ENCODE data around the gene ADAMTS12.

Gene ADAMTS12

GRCh38 chr5:33715661-33716060 lies 176.1 kb downstream of the ADAMTS12 start:
- no peak overlapping the region for H2BK15ac ChIP-seq (ENCODE audit: low read depth, poor library complexity, severe bottlenecking)
- no peak overlapping the region for H2AK5ac ChIP-seq (ENCODE audit: low read length, severe bottlenecking)

GRCh38 chr5:33713136-33713765 lies 178.5 kb downstream of the ADAMTS12 start:
- DNase-seq, result no peak
- no peaks in the 10 kb centered on the region for H3K4me1 ChIP-seq (ENCODE audit: control insufficient read depth, insufficient read depth, low read depth, low read length)
- H2BK15ac ChIP-seq (ENCODE audit: low read depth, poor library complexity, severe bottlenecking), result no peak overlapping the region
- H3K79me1 ChIP-seq (replicated peaks; ENCODE audit: low read length, poor library complexity, severe bottlenecking), result peaks cover 5% of the 10 kb centered on the region
- H2BK12ac ChIP-seq (ENCODE audit: low read length in 2 of 2), result no peak overlapping the region
- no peak overlapping the region for H3K4ac ChIP-seq (ENCODE audit: low read depth in 1 of 2, low read length in 2 of 2)
- H3K27ac ChIP-seq (ENCODE audit: low read length, poor library complexity, severe bottlenecking), result no peak overlapping the region
- no peak overlapping the region for H3K18ac ChIP-seq (ENCODE audit: low read depth in 1 of 2, low read length in 2 of 2)
- no peak overlapping the region for H3K23ac ChIP-seq (ENCODE audit: low read length in 2 of 2)
- no peak overlapping the region for H2AK5ac ChIP-seq (ENCODE audit: low read length, severe bottlenecking)
- 50% methylated on average over 2 of the region's 2 CpGs for WGBS
- H3K9me3 ChIP-seq (ENCODE audit: control insufficient read depth, low read length), result no peaks in the 10 kb centered on the region
- no peak overlapping the region for H3K4me3 ChIP-seq (ENCODE audit: insufficient read depth in 1 of 2, low read depth in 1 of 2, low read length in 2 of 2)
- H3K27me3 ChIP-seq (ENCODE audit: control insufficient read depth in 1 of 2, insufficient read depth in 1 of 2, low read length in 2 of 2), result no peaks in the 10 kb centered on the region
- H3K36me3 ChIP-seq (ENCODE audit: control insufficient read depth in 1 of 2, insufficient read depth in 2 of 2, low read depth in 1 of 2, low read length in 2 of 2), result peaks cover 0 to 5% of the 10 kb centered on the region in 2 experiments
- H4K91ac ChIP-seq (ENCODE audit: low read length), result no peak overlapping the region
- H2BK120ac ChIP-seq (ENCODE audit: low read depth, low read length), result no peak overlapping the region
- H3K9ac ChIP-seq (ENCODE audit: low read length), result peak overlapping the region; percentile 78
- H2AFZ ChIP-seq (ENCODE audit: low read depth, low read length), result no peak overlapping the region
- H3K14ac ChIP-seq (ENCODE audit: low read length in 2 of 2), result no peak overlapping the region
- H3K4me2 ChIP-seq (ENCODE audit: low read length, poor library complexity, severe bottlenecking), result no peak overlapping the region
- H2BK5ac ChIP-seq (ENCODE audit: low read depth, low read length, poor library complexity, severe bottlenecking), result no peak overlapping the region
- H4K8ac ChIP-seq (ENCODE audit: low read length), result no peak overlapping the region

More at GRCh38 chr5:33715661-33716060, 176.1 kb downstream of the ADAMTS12 start:
- WGBS, result no CpG with 5 or more reads among the region's 1 CpG
- no peak overlapping the region for H2BK120ac ChIP-seq (ENCODE audit: low read depth, low read length)
- peak overlapping the region; percentile 59 for H3K9ac ChIP-seq (ENCODE audit: low read length)
- no peak overlapping the region for H3K4me3 ChIP-seq (ENCODE audit: insufficient read depth in 1 of 2, low read depth in 1 of 2, low read length in 2 of 2)
- H3K23ac ChIP-seq (ENCODE audit: low read length in 2 of 2), result no peak overlapping the region
- no peaks in the 10 kb centered on the region for H3K4me1 ChIP-seq (ENCODE audit: control insufficient read depth, insufficient read depth, low read depth, low read length)
- H3K4ac ChIP-seq (ENCODE audit: low read depth in 1 of 2, low read length in 2 of 2), result no peak overlapping the region
- no peak overlapping the region for H3K14ac ChIP-seq (ENCODE audit: low read length in 2 of 2)
- H3K27ac ChIP-seq (ENCODE audit: low read length, poor library complexity, severe bottlenecking), result no peak overlapping the region
- H2AFZ ChIP-seq (ENCODE audit: low read depth, low read length), result no peak overlapping the region
- H3K4me2 ChIP-seq (ENCODE audit: low read length, poor library complexity, severe bottlenecking), result no peak overlapping the region
- no peaks in the 10 kb centered on the region for H3K9me3 ChIP-seq (ENCODE audit: control insufficient read depth, low read length)
- no peak overlapping the region for H2BK12ac ChIP-seq (ENCODE audit: low read length in 2 of 2)
- H4K91ac ChIP-seq (ENCODE audit: low read length), result no peak overlapping the region
- H3K36me3 ChIP-seq (ENCODE audit: control insufficient read depth in 1 of 2, insufficient read depth in 2 of 2, low read depth in 1 of 2, low read length in 2 of 2), result peaks cover 0 to 8% of the 10 kb centered on the region in 2 experiments
- peaks cover 9% of the 10 kb centered on the region for H3K79me1 ChIP-seq (replicated peaks; ENCODE audit: low read length, poor library complexity, severe bottlenecking)
- H4K8ac ChIP-seq (ENCODE audit: low read length), result no peak overlapping the region
- no peak overlapping the region for H2BK5ac ChIP-seq (ENCODE audit: low read depth, low read length, poor library complexity, severe bottlenecking)
- no peak overlapping the region for H3K18ac ChIP-seq (ENCODE audit: low read depth in 1 of 2, low read length in 2 of 2)
- H3K27me3 ChIP-seq (ENCODE audit: control insufficient read depth in 1 of 2, insufficient read depth in 1 of 2, low read length in 2 of 2), result no peaks in the 10 kb centered on the region
- no peak for DNase-seq

- DNase-seq, result no peak
- Histone ChIP-seq H3K36me3 (ENCODE audit: control insufficient read depth in 1 of 2, insufficient read depth in 2 of 2, low read depth in 1 of 2, low read length in 2 of 2) (peaks cover 0 to 4% of the 10 kb centered on the region in 2 experiments), H4K91ac (ENCODE audit: low read length) (no peak overlapping the region)
These were observed 179.1 kb downstream of the ADAMTS12 start for GRCh38 chr5:33712664-33713063.

GRCh38 chr5:33711094-33711679 lies 180.6 kb downstream of the ADAMTS12 start:
- Histone ChIP-seq H4K8ac (ENCODE audit: low read length) (no peak overlapping the region), H2BK12ac (ENCODE audit: low read length in 2 of 2) (no peak overlapping the region), H3K36me3 (ENCODE audit: control insufficient read depth in 1 of 2, insufficient read depth in 2 of 2, low read depth in 1 of 2, low read length in 2 of 2) (peaks cover 0 to 4% of the 10 kb centered on the region in 2 experiments), H3K18ac (ENCODE audit: low read depth in 1 of 2, low read length in 2 of 2) (no peak overlapping the region), H3K14ac (ENCODE audit: low read length in 2 of 2) (no peak overlapping the region), H3K9ac (ENCODE audit: low read length) (no peak overlapping the region), H2BK15ac (ENCODE audit: low read depth, poor library complexity, severe bottlenecking) (no peak overlapping the region), H3K4ac (ENCODE audit: low read depth in 1 of 2, low read length in 2 of 2) (no peak overlapping the region), H3K27ac (ENCODE audit: low read length, poor library complexity, severe bottlenecking) (no peak overlapping the region), H4K91ac (ENCODE audit: low read length) (no peak overlapping the region), H3K79me1 (replicated peaks; ENCODE audit: low read length, poor library complexity, severe bottlenecking) (peaks cover 2% of the 10 kb centered on the region), H3K9me3 (ENCODE audit: control insufficient read depth, low read length) (no peaks in the 10 kb centered on the region), H3K4me2 (ENCODE audit: low read length, poor library complexity, severe bottlenecking) (no peak overlapping the region), H3K4me1 (ENCODE audit: control insufficient read depth, insufficient read depth, low read depth, low read length) (no peaks in the 10 kb centered on the region), H3K23ac (ENCODE audit: low read length in 2 of 2) (no peak overlapping the region), H2BK5ac (ENCODE audit: low read depth, low read length, poor library complexity, severe bottlenecking) (no peak overlapping the region), H3K4me3 (ENCODE audit: insufficient read depth in 1 of 2, low read depth in 1 of 2, low read length in 2 of 2) (no peak overlapping the region), H2BK120ac (ENCODE audit: low read depth, low read length) (no peak overlapping the region), H2AFZ (ENCODE audit: low read depth, low read length) (no peak overlapping the region), H2AK5ac (ENCODE audit: low read length, severe bottlenecking) (no peak overlapping the region), H3K27me3 (ENCODE audit: control insufficient read depth in 1 of 2, insufficient read depth in 1 of 2, low read length in 2 of 2) (no peaks in the 10 kb centered on the region)
- no peak for DNase-seq
- WGBS, result 96% methylated on average over 1 of the region's 3 CpGs

More at GRCh38 chr5:33712664-33713063, 179.1 kb downstream of the ADAMTS12 start:
- H3K27ac ChIP-seq (ENCODE audit: low read length, poor library complexity, severe bottlenecking), result no peak overlapping the region
- H3K4me2 ChIP-seq (ENCODE audit: low read length, poor library complexity, severe bottlenecking), result no peak overlapping the region
- no peak overlapping the region for H2BK120ac ChIP-seq (ENCODE audit: low read depth, low read length)
- no peaks in the 10 kb centered on the region for H3K9me3 ChIP-seq (ENCODE audit: control insufficient read depth, low read length)
- H3K23ac ChIP-seq (ENCODE audit: low read length in 2 of 2), result no peak overlapping the region
- no peaks in the 10 kb centered on the region for H3K4me1 ChIP-seq (ENCODE audit: control insufficient read depth, insufficient read depth, low read depth, low read length)
- no peak overlapping the region for H4K8ac ChIP-seq (ENCODE audit: low read length)
- H3K14ac ChIP-seq (ENCODE audit: low read length in 2 of 2), result no peak overlapping the region
- H3K4me3 ChIP-seq (ENCODE audit: insufficient read depth in 1 of 2, low read depth in 1 of 2, low read length in 2 of 2), result no peak overlapping the region
- no peaks in the 10 kb centered on the region for H3K27me3 ChIP-seq (ENCODE audit: control insufficient read depth in 1 of 2, insufficient read depth in 1 of 2, low read length in 2 of 2)
- H2AK5ac ChIP-seq (ENCODE audit: low read length, severe bottlenecking), result no peak overlapping the region
- no peak overlapping the region for H2BK5ac ChIP-seq (ENCODE audit: low read depth, low read length, poor library complexity, severe bottlenecking)
- peak overlapping the region; percentile 78 for H3K9ac ChIP-seq (ENCODE audit: low read length)
- H2AFZ ChIP-seq (ENCODE audit: low read depth, low read length), result no peak overlapping the region
- H2BK15ac ChIP-seq (ENCODE audit: low read depth, poor library complexity, severe bottlenecking), result no peak overlapping the region
- H2BK12ac ChIP-seq (ENCODE audit: low read length in 2 of 2), result no peak overlapping the region
- H3K79me1 ChIP-seq (replicated peaks; ENCODE audit: low read length, poor library complexity, severe bottlenecking), result peaks cover 3% of the 10 kb centered on the region
- H3K4ac ChIP-seq (ENCODE audit: low read depth in 1 of 2, low read length in 2 of 2), result no peak overlapping the region
- H3K18ac ChIP-seq (ENCODE audit: low read depth in 1 of 2, low read length in 2 of 2), result no peak overlapping the region

All from mesenchymal stem cell (in vitro differentiated cells and primary cell).